Testis (tissue), 3 donors: ENCODE measurements around the gene TEKT2. TPM values are rescaled to one million over a fixed set of nuclear protein-coding genes. Genes with fewer than 3 reads are reported as not detected.

Source experiments
- DNase-seq: peaks from one replicate; pipeline ENCODE4 v3.0.0-alpha.2; 2019
- H3K27ac ChIP-seq, 2 donors: fragments of 200-600 bp; sonication (generic); one replicate each; pipeline ENCODE4 v1.5.1; 2019
- H3K27me3 ChIP-seq: fragments of 200-600 bp; sonication (generic); one replicate; pipeline ENCODE4 v1.5.1; 2019
- H3K36me3 ChIP-seq: fragments of 200-600 bp; sonication (generic); one replicate; pipeline ENCODE4 v1.5.1; 2017; ENCODE audit warnings: low read depth; ENCODE audit errors: missing control alignments
- H3K4me1 ChIP-seq: fragments of 200-600 bp; sonication (generic); one replicate; pipeline ENCODE4 v1.5.1; 2019
- H3K4me3 ChIP-seq, 2 donors: fragments of 200-600 bp; sonication (generic); one replicate each; pipeline ENCODE4 v1.5.1; 2017 to 2019
- H3K9me3 ChIP-seq: fragments of 200-600 bp; sonication (generic); one replicate; pipeline ENCODE4 v1.5.1; 2017
- POLR2A ChIP-seq: fragments of 450-650 bp; IDR thresholded peaks from one replicate; pipeline ENCODE4 v1.6.1; 2017; ENCODE audit warnings: antibody characterized with exemption, mild to moderate bottlenecking, moderate library complexity
- WGBS, 2 donors: methylation state at CpG; one replicate each; pipeline ENCODE4 v1.1.5; 2018; 5-methylcytosine and 5-hydroxymethylcytosine counted together
- intact Hi-C: fragments of 100-400 bp; cut with DNase I; formaldehyde crosslinking; loops from one replicate; pipeline ENCODE4 v1.15.1; 2023; ENCODE audit warnings: low total_unique reads
- polyA plus RNA-seq: library from polyadenylated mRNA; stranded (reverse); fragments of 350-450 nt; fragmentation: Illumina TruSeq; extraction: RNeasy Lipid Tissue Mini Kit (QIAGEN cat#74804); gene quantifications from one replicate; pipeline ENCODE4 v1.2.3, GENCODE V29; 2014; ENCODE audit warnings: low read depth, low replicate concordance; ENCODE audit not compliant: insufficient read depth
- total RNA-seq, 2 donors: library from RNA; depleted of rRNA; stranded (reverse); fragments of >200 nt; gene quantifications; one replicate each; pipeline ENCODE4 v1.2.3, GENCODE V29; 2016
- TF ChIP-seq, protein P1 (sequence below), 3 experiments: fragments of 450-650 bp in 2 of 3; fragments of 200-600 bp in 1 of 3; sonication (generic) in 1 of 3; IDR thresholded peaks; one replicate each; pipeline ENCODE4 v1.5.1; 2016 to 2019; ENCODE audit warnings: antibody characterized with exemption in 3 of 3, mild to moderate bottlenecking in 2 of 3, moderate library complexity in 1 of 3

The TEKT2 gene
- total and polyA plus RNA-seq, 3 donors from 2014 or later, result 35.1 to 117 (median 65.0) TPM

- Histone ChIP-seq H3K4me1 (peaks cover 10% of the 10 kb centered on the region), H3K27me3 (no peaks in the 10 kb centered on the region), H3K9me3 (no peaks in the 10 kb centered on the region), H3K36me3 (no peaks in the 10 kb centered on the region), H3K4me3 (peak overlapping the region in 1 of 2 donors; percentile 16), H3K27ac (no peak overlapping the region)
- intact Hi-C loops, result no loop called here
- 23 to 29% methylated on average over 34 to 35 of the region's 42 CpGs for WGBS, 2 donors
- no peak for TF ChIP-seq POLR2A
- TF ChIP-seq, protein P1, sequence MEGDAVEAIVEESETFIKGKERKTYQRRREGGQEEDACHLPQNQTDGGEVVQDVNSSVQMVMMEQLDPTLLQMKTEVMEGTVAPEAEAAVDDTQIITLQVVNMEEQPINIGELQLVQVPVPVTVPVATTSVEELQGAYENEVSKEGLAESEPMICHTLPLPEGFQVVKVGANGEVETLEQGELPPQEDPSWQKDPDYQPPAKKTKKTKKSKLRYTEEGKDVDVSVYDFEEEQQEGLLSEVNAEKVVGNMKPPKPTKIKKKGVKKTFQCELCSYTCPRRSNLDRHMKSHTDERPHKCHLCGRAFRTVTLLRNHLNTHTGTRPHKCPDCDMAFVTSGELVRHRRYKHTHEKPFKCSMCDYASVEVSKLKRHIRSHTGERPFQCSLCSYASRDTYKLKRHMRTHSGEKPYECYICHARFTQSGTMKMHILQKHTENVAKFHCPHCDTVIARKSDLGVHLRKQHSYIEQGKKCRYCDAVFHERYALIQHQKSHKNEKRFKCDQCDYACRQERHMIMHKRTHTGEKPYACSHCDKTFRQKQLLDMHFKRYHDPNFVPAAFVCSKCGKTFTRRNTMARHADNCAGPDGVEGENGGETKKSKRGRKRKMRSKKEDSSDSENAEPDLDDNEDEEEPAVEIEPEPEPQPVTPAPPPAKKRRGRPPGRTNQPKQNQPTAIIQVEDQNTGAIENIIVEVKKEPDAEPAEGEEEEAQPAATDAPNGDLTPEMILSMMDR (IDR thresholded peaks at IDR 0.05), result no peak
- DNase-seq, result no peak
Measured at GRCh38 chr1:36124404-36125128, 40.7 kb downstream of the TEKT2 start.

- peak; percentile 35 for DNase-seq
- peaks cover 4% of the 10 kb centered on the region for H3K4me1 ChIP-seq
- no peaks in the 10 kb centered on the region for H3K27me3 ChIP-seq
- no peaks in the 10 kb centered on the region for H3K9me3 ChIP-seq
- WGBS, 2 donors, result 4 to 15% methylated on average over 10 to 51 of the region's 77 CpGs
- no peaks in the 10 kb centered on the region for H3K36me3 ChIP-seq
- H3K27ac ChIP-seq, result no peak within 1 kb of the TSS
- H3K4me3 ChIP-seq, result peak within 1 kb of the TSS; percentile 16 to 56
- TF ChIP-seq, protein P1 (IDR thresholded peaks at IDR 0.05), result no peak
- TF ChIP-seq POLR2A, result no peak
- intact Hi-C loops, result no loop called here
Measured at GRCh38 chr1:36125129-36125991, 41.5 kb downstream of the TEKT2 start, which contains the start of gene COL8A2. COL8A2 (minus strand) TSS chr1:36125222; CDS start chr1:36100242, 24,980 bp downstream.

GRCh38 chr1:36126005-36126716 lies 42.3 kb downstream of the TEKT2 start:
- Histone ChIP-seq H3K4me1 (peaks cover 4% of the 10 kb centered on the region), H3K9me3 (no peaks in the 10 kb centered on the region), H3K4me3 (no peak overlapping the region), H3K36me3 (no peaks in the 10 kb centered on the region), H3K27ac (no peak overlapping the region), H3K27me3 (no peaks in the 10 kb centered on the region)
- no peak for DNase-seq
- WGBS, 2 donors, result 56 to 63% methylated on average over 21 of the region's 21 CpGs
- intact Hi-C loops, result no loop called here
- TF ChIP-seq, protein P1 (IDR thresholded peaks at IDR 0.05), result no peak
- TF ChIP-seq POLR2A, result no peak

GRCh38 chr1:36126797-36127500 lies 43.1 kb downstream of the TEKT2 start:
- H3K36me3 ChIP-seq, result no peaks in the 10 kb centered on the region
- intact Hi-C loops, result no loop called here
- no peaks in the 10 kb centered on the region for H3K27me3 ChIP-seq
- TF ChIP-seq, protein P1 (IDR thresholded peaks at IDR 0.05), result no peak
- no peak for TF ChIP-seq POLR2A
- no peak overlapping the region for H3K4me3 ChIP-seq
- 49 to 64% methylated on average over 7 of the region's 7 CpGs for WGBS, 2 donors
- no peak for DNase-seq
- H3K4me1 ChIP-seq, result peaks cover 4% of the 10 kb centered on the region
- H3K27ac ChIP-seq, result no peak overlapping the region
- H3K9me3 ChIP-seq, result no peaks in the 10 kb centered on the region
